Measurements from ENCODE around the gene UHRF1. TPM values are rescaled to one million over a fixed set of nuclear protein-coding genes. Genes with fewer than 3 reads are reported as not detected.

The UHRF1 gene
- polyA plus RNA-seq, 4 donors = 27.5 to 43.4 (median 37.1) TPM

Other genes with a start within 250 kb of the UHRF1 start
- 100 to 1,000 TPM in 1 of 4 donors, 10 to 100 TPM in 3; 71.6 to 103 (median 75.3) TPM for gene MYDGF, start 239.2 kb upstream of the UHRF1 start, polyA plus RNA-seq (ENCODE audit: insufficient read length in 4 of 4)
- 10 to 100 TPM; 19.5 to 32.9 (median 26.1) TPM for gene DPP9, start 185.7 kb upstream of the UHRF1 start, polyA plus RNA-seq (ENCODE audit: insufficient read length in 4 of 4)
- 1 to 10 TPM; 1.4 to 3.3 (median 2.2) TPM for gene FEM1A, start 117.8 kb upstream of the UHRF1 start, polyA plus RNA-seq (ENCODE audit: insufficient read length in 4 of 4)
- 1 to 10 TPM; 5.2 to 8.3 (median 6.3) TPM for gene TICAM1, start 77.8 kb upstream of the UHRF1 start, polyA plus RNA-seq (ENCODE audit: insufficient read length in 4 of 4)
- gene PLIN3, start 41.8 kb upstream of the UHRF1 start, polyA plus RNA-seq (ENCODE audit: insufficient read length in 4 of 4) = 10 to 100 TPM; 38.6 to 57.9 (median 53.3) TPM
- under 1 TPM in 1 of 4 donors, not detected in 3; 0.06 TPM for gene ARRDC5, start 6.6 kb upstream of the UHRF1 start, polyA plus RNA-seq (ENCODE audit: insufficient read length in 4 of 4)
- gene KDM4B, start 59.6 kb downstream of the UHRF1 start, polyA plus RNA-seq (ENCODE audit: insufficient read length in 4 of 4) = 10 to 100 TPM; 18.5 to 31.9 (median 28.6) TPM

Measured in left renal cortex interstitium (tissue), 4 donors.